Brain microvascular endothelial cell (primary cell): ENCODE measurements around the gene TMC4.
A peak's percentile ranks its signal among the peaks of the same experiment; 100 is the strongest.

Experiments
- DNase-seq: peaks from one replicate; pipeline ENCODE4 v3.0.0-alpha.2; 2020
- H3K27ac ChIP-seq: fragments of 250-450 bp; sonication (Bioruptor Pico); 2 replicates; pipeline ENCODE4 v1.5.1; 2020; ENCODE audit warnings: mild to moderate bottlenecking, moderate library complexity
- H3K27me3 ChIP-seq: fragments of 250-450 bp; sonication (Bioruptor Pico); replicated peaks from 2 replicates; pipeline ENCODE4 v1.5.1; 2020; ENCODE audit warnings: mild to moderate bottlenecking
- H3K36me3 ChIP-seq: fragments of 250-450 bp; sonication (Bioruptor Pico); replicated peaks from 2 replicates; pipeline ENCODE4 v1.5.1; 2020; ENCODE audit warnings: mild to moderate bottlenecking
- H3K4me3 ChIP-seq: 2 replicates; pipeline ENCODE4 v1.5.1; 2011; ENCODE audit warnings: low read depth, mild to moderate bottlenecking, control low read depth, low read length, moderate library complexity
- in situ Hi-C: cut with HindIII; loops from 2 replicates; pipeline ENCODE4 v1.10.0; 2017; ENCODE audit warnings: low sequenced_read_pairs, low pct_ligation_motif_present
- TF ChIP-seq, protein P1 (sequence below): IDR thresholded peaks from 2 replicates; pipeline ENCODE4 v1.5.1; 2011; ENCODE audit warnings: low read depth, mild to moderate bottlenecking, moderate library complexity, low read length, control low read depth, inconsistent platforms; ENCODE audit errors: missing control alignments

Gene TMC4

DNA sequence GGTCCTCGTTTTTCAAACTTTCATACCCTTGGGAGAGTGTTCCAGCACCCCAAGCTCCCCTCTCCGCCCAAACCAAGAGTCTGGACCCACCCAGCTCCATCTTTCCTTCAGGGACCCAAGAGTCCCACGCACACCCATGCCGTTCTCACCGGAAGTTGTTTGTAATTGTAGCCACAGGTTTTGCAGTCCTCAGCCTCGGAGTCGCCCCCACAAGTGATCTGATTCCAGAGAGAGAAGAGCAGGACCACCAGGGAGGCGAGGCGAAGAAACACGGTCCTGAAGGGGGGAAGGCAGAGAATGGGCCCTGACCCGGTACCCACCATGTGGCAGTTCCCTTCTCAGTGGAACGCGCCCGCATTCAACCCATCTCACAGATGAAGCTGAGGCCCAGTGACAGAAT is 10.1 kb downstream of the TMC4 start:
- Histone ChIP-seq H3K4me3 (no peak overlapping the region), H3K27me3 (no peaks in the 10 kb centered on the region), H3K36me3 (no peaks in the 10 kb centered on the region), H3K27ac (no peak overlapping the region)
- TF ChIP-seq, protein P1, sequence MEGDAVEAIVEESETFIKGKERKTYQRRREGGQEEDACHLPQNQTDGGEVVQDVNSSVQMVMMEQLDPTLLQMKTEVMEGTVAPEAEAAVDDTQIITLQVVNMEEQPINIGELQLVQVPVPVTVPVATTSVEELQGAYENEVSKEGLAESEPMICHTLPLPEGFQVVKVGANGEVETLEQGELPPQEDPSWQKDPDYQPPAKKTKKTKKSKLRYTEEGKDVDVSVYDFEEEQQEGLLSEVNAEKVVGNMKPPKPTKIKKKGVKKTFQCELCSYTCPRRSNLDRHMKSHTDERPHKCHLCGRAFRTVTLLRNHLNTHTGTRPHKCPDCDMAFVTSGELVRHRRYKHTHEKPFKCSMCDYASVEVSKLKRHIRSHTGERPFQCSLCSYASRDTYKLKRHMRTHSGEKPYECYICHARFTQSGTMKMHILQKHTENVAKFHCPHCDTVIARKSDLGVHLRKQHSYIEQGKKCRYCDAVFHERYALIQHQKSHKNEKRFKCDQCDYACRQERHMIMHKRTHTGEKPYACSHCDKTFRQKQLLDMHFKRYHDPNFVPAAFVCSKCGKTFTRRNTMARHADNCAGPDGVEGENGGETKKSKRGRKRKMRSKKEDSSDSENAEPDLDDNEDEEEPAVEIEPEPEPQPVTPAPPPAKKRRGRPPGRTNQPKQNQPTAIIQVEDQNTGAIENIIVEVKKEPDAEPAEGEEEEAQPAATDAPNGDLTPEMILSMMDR: no peak
- no peak for DNase-seq
- in situ Hi-C loops: no loop called here

DNA sequence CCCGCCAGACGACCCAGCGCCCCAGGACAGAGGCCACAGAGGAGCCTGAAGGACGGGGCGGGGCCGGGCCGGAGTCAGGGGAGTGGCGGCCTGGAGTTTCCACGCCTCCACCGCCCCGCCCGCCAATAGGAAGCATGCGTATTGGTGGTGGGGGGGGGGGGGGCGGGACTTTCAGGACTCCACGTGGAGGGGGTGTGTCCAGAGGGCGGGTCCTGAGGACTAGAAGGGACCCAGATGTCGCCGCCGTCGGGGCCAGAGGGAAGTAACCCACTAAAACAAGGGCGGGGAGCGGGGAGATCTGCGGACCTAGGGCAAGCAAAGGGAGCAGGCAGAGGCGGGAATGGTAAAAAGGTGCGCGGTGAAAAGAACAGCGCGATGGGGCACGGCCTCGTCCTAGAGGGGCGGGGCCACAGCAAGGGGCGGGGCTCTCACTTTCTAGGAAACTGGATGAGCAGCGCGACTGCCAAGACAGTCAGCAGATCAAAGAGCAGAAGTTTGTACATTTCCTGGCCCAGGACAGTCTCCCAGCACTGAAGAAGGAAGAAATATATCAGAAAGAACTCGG is 10.6 kb downstream of the TMC4 start:
- in situ Hi-C loops: no loop called here
- peak; percentile 51 for DNase-seq
- Histone ChIP-seq H3K4me3 (peak overlapping the region; percentile 43), H3K27me3 (no peaks in the 10 kb centered on the region), H3K27ac (no peak overlapping the region), H3K36me3 (peaks cover 3% of the 10 kb centered on the region)
- TF ChIP-seq, protein P1: no peak

DNA sequence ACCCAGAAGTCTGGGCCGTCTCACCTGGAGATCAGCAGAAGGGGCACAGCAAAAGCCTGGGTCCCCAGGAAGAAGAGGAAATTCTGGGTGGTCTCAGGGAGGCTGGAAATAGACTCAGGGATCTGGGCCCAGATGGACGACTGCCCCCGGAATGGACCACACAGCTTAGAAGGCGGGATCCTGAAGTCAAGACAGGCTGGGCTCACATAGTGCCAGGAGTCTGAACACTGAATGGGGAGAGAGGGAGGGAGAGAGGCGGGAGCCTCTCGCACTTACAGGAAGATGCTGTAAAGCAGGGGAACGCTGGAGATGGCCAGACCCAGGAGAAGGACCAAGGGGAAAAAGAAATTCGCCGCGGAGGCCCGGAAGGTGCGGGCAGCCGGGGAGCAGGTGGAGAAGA is 12.1 kb downstream of the TMC4 start:
- peak overlapping the region; percentile 81 for H3K27ac ChIP-seq
- H3K36me3 ChIP-seq: peaks cover 18% of the 10 kb centered on the region
- in situ Hi-C loops: no loop called here
- DNase-seq: no peak
- H3K27me3 ChIP-seq: no peaks in the 10 kb centered on the region
- TF ChIP-seq, protein P1: no peak
- H3K4me3 ChIP-seq: peak overlapping the region; percentile 71

DNA sequence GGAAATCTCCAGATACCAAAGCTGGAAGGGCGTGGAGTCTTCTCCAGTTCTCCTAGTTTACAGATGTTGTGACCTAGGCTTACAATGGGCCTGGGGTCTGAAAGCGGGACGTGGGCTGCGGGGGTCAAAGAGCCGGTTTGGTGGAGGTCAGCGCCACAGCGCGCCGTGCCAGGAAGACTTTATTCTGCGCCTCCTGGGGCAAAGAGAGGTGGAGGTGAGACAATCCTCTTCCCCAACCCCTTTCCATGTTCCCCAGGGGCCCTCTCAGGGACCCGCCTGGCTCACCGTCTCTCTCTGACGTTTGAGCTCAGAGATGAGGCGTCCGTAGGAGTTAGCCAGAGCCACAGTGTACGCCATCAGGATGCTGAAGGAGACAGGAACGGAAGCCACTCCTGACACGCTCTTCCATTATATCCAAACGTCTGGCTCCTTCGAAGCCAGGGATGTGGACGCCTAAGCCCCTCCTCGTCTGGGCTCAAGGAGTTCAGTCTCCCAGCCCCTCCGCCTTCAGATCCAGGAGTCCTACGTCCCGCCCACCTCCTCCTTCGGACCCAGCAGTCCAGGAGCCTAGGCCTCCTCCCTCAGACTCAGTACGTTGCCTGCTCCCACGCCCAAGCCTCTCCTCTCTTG is 12.7 kb downstream of the TMC4 start:
- peaks cover 22% of the 10 kb centered on the region for H3K36me3 ChIP-seq
- no peak for DNase-seq
- in situ Hi-C loops: no loop called here

DNA sequence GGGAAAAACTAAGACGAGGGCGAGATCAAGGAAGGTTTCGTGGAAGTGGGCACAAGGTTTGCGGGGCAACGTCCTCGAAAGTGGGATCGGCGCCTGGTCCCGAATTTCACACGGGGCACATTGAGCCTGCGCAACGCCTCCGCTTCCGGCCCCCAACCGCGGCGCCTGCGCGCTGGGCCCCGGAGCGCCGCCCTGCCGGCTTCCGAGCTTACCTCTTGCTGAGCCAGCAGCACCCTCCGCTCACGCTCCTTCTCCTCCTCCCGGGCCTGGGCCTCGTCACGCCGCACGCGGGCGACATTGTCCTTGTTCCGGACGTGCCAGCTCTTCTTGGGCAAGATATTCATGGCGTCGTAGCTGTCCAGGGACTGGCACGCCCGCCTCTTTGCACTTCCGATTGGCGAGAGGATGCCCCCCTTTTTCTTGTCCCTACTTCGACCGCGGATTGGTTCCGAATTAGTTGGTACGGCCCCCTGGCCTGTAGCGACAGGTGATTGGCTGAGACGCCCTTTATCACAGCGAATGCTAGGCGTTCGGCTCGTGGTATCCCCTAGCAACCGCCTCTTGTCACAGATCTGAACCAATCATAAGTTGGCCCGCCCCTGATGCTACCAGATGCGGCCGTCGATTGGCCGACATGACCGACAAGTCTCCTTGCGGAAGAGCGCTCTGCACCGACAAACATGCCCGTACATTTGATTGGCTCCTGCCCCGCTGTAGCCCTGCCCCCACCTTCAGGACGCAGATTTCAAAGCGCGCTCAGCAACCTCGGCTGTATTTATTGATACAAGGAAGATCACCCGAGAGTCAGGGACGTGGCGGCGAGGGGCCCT is 13.4 kb downstream of the TMC4 start, which contains the start of gene LENG1:
TSS of gene LENG1 (minus strand) at position 370 of the 830 bp plus-strand sequence. CDS start at position 344, 26 bp downstream.
- DNase-seq: peak; percentile 100
- H3K27me3 ChIP-seq: no peaks in the 10 kb centered on the region
- in situ Hi-C loops: no loop called here
- H3K27ac ChIP-seq: peak within 1 kb of the TSS; percentile 98
- H3K36me3 ChIP-seq: peaks cover 29% of the 10 kb centered on the region
- H3K4me3 ChIP-seq: peak within 1 kb of the TSS; percentile 86
- TF ChIP-seq, protein P1: peak; percentile 41

More for the DNA sequence above, 12.7 kb downstream of the TMC4 start:
- TF ChIP-seq, protein P1: no peak
- Histone ChIP-seq H3K27me3 (no peaks in the 10 kb centered on the region), H3K4me3 (peak overlapping the region; percentile 71), H3K27ac (peak overlapping the region; percentile 81)
